Upper lobe of left lung (tissue), 6 donors: ENCODE measurements around the gene CBL. TPM values are rescaled to one million over a fixed set of nuclear protein-coding genes. Genes with fewer than 3 reads are reported as not detected.

Source experiments
- ATAC-seq, 2 donors: fragments of 200-7000 bp; cut with Tn5 transposase; one replicate each; pipeline ENCODE4 v1.9.1; 2022; ENCODE audit warnings: mild to moderate bottlenecking in 2 of 2, moderate library complexity in 2 of 2; ENCODE audit not compliant: low FRiP score in 2 of 2
- DNase-seq, 2 donors: peaks; one replicate each; pipeline ENCODE4 v3.0.0-alpha.2; 2019 to 2020
- H3K27ac ChIP-seq, 4 donors: fragments of 200-600 bp; sonication (generic); one replicate each; pipeline ENCODE4 v1.5.1; 2016 to 2019
- H3K27me3 ChIP-seq, 4 donors: fragments of 200-600 bp; sonication (generic); one replicate each; pipeline ENCODE4 v1.5.1; 2017 to 2019
- H3K36me3 ChIP-seq, 4 donors: fragments of 200-600 bp; sonication (generic); one replicate each; pipeline ENCODE4 v1.5.1; 2016 to 2019
- H3K4me1 ChIP-seq, 4 donors: fragments of 200-600 bp; sonication (generic); one replicate each; pipeline ENCODE4 v1.5.1; 2018 to 2019
- H3K4me3 ChIP-seq, 4 donors: fragments of 200-600 bp; sonication (generic); one replicate each; pipeline ENCODE4 v1.5.1; 2017 to 2019; ENCODE audit warnings: mild to moderate bottlenecking in 2 of 4, moderate library complexity in 1 of 4
- H3K9me3 ChIP-seq, 4 donors: fragments of 200-600 bp; sonication (generic); one replicate each; pipeline ENCODE4 v1.5.1; 2018 to 2019
- EP300 ChIP-seq, 4 donors: sonication (generic); formaldehyde crosslinking; IDR thresholded peaks; one replicate each; pipeline ENCODE4 v1.5.1; 2017; ENCODE audit warnings: antibody characterized with exemption in 4 of 4, control low read depth in 2 of 4
- POLR2A ChIP-seq, 4 donors: fragments of 450-650 bp; IDR thresholded peaks; one replicate each; pipeline ENCODE4 v1.5.1; 2016 to 2017; ENCODE audit warnings: antibody characterized with exemption in 4 of 4, mild to moderate bottlenecking in 2 of 4
- POLR2AphosphoS5 ChIP-seq, 2 donors: sonication (generic); formaldehyde crosslinking; IDR thresholded peaks; one replicate each; pipeline ENCODE4 v1.5.1; 2017; ENCODE audit warnings: antibody characterized with exemption in 2 of 2
- WGBS, 2 donors: methylation state at CpG; one replicate each; pipeline ENCODE4 v1.1.5; 2017 to 2018; 5-methylcytosine and 5-hydroxymethylcytosine counted together
- total RNA-seq, 6 donors: library from RNA; depleted of rRNA in 4 of 6; stranded (reverse); fragments of >200 nt in 4 of 6; gene quantifications; one replicate each; pipeline versions ENCODE4 v1.1.0 to v1.2.1, GENCODE V29; 2016 to 2021
- TF ChIP-seq, protein P1 (sequence below), 6 experiments: fragments of 450-650 bp in 4 of 6; fragments of 200-600 bp in 2 of 6; sonication (generic) in 2 of 6; IDR thresholded peaks; one replicate each; pipeline ENCODE4 v1.5.1; 2016 to 2019; ENCODE audit warnings: antibody characterized with exemption in 6 of 6
- donor health status: DM: no; HTN: no; CAD: no; lungs with moderate emphysema.
- donor health status: DM: no; HTN: yes; CAD: no; lungs with severe emphysema.

CBL gene
- total RNA-seq, 6 donors from 2014 or later, result 15.4 to 32.2 (median 18.9) TPM

DNA sequence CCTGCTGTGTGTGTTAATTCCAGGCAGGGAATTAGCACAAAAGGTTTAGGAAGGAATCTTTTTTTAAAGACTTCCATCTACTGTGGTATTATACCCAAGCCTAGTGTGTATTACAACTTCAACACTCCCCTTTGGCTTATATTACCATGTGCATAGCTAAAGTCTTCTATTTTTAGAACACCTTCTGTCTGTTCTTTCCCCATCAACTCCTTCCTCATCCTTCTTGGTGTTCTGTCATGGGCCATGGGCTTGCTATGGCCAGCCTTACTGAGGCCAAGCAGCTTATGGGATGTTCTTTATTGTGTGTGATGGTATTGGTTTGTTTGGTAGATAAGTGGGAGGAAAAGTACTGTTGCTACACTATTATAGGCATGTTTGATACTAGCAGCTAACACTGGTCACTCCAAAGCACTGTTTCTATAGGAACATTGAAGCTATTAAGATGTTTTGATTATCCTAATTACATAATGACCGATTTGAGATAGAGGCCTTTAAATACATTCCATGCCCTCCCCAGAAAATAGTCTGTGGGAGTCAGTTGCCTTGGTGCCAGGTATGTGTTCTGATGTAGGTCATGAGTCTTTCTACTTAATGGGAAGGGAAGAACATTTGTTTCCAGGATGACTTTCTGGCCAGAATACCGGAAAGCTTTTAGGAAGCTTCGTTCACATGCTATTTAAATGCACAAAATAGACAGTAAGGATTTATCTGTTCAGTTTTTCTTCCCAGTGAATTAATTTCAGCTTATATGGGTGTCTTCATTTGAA is 94.2 kb downstream of the CBL start:
- DNase-seq (no peak), ATAC-seq (no peak)
- H3K4me3 ChIP-seq, result no peak overlapping the region
- H3K27me3 ChIP-seq, result no peaks in the 10 kb centered on the region
- H3K4me1 ChIP-seq, result no peaks in the 10 kb centered on the region
- WGBS, 2 donors, result 81 to 90% methylated on average over 3 of the region's 3 CpGs
- TF ChIP-seq, protein P1, sequence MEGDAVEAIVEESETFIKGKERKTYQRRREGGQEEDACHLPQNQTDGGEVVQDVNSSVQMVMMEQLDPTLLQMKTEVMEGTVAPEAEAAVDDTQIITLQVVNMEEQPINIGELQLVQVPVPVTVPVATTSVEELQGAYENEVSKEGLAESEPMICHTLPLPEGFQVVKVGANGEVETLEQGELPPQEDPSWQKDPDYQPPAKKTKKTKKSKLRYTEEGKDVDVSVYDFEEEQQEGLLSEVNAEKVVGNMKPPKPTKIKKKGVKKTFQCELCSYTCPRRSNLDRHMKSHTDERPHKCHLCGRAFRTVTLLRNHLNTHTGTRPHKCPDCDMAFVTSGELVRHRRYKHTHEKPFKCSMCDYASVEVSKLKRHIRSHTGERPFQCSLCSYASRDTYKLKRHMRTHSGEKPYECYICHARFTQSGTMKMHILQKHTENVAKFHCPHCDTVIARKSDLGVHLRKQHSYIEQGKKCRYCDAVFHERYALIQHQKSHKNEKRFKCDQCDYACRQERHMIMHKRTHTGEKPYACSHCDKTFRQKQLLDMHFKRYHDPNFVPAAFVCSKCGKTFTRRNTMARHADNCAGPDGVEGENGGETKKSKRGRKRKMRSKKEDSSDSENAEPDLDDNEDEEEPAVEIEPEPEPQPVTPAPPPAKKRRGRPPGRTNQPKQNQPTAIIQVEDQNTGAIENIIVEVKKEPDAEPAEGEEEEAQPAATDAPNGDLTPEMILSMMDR (IDR thresholded peaks at IDR 0.05), result no peak
- no peak for TF ChIP-seq EP300 (IDR thresholded peaks at IDR 0.05)
- TF ChIP-seq POLR2A (IDR thresholded peaks at IDR 0.05), result no peak
- no peak for TF ChIP-seq POLR2AphosphoS5 (IDR thresholded peaks at IDR 0.05)
- H3K9me3 ChIP-seq, result no peaks in the 10 kb centered on the region
- H3K27ac ChIP-seq, result no peak overlapping the region
- H3K36me3 ChIP-seq, result peaks cover 7 to 80% (median 61%) of the 10 kb centered on the region in 4 donors

GRCh38 chr11:119303227-119303718 is 97.1 kb downstream of the CBL start:
- Histone ChIP-seq H3K4me1 (peaks cover 0 to 6% (median 0%) of the 10 kb centered on the region in 4 donors), H3K27me3 (no peaks in the 10 kb centered on the region), H3K9me3 (no peaks in the 10 kb centered on the region), H3K36me3 (peaks cover 6 to 76% (median 50%) of the 10 kb centered on the region in 4 donors), H3K4me3 (no peak overlapping the region), H3K27ac (no peak overlapping the region)
- DNase-seq, result no peak
- no peak for TF ChIP-seq POLR2AphosphoS5 (IDR thresholded peaks at IDR 0.05)
- TF ChIP-seq, protein P1 (IDR thresholded peaks at IDR 0.05), result no peak
- no peak for TF ChIP-seq EP300 (IDR thresholded peaks at IDR 0.05)
- no peak for TF ChIP-seq POLR2A (IDR thresholded peaks at IDR 0.05)
- 88 to 90% methylated on average over 5 of the region's 5 CpGs for WGBS, 2 donors
- no peak for ATAC-seq

DNA sequence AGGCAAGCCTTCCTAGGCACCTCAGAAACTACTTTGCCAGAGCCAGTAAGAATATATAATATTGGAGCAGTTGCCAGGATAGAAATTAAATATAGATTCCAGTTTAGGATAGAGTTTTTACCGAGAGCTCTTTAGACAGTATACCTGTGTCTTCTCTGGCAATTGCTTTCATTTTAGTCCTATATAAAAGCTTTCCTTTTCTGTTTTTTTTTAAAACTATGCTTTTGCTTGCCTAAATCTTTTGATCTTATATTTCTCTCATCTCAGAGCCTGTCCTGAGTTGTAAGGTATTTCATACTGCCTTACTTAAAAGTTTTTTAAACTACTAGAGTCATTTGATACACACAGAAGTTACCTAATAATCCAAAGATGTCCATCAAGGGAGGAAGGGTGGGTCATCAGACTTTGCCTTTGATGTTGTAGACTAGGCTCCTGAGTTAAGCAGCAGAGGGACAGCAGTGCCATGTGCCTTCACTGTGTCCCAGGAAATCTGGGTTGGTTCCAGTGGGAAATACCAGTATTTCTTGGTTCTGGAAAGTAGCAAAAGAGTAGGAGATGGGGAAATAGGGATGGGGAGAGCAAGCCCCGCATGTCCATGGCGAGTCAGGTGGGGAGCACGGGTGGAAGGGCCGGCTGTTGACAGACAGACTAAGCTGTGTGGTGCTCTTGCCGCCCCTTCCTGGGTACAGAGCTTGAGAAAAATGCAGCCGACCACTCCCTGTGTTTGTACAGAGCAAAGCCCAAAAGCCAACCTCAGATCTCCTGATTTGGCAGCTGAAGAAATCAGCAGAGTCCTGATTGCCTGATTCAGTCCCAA is 99.6 kb downstream of the CBL start:
- Histone ChIP-seq H3K36me3 (peaks cover 4 to 76% (median 36%) of the 10 kb centered on the region in 4 donors), H3K4me3 (no peak overlapping the region), H3K9me3 (no peaks in the 10 kb centered on the region), H3K27ac (peak overlapping the region in 3 of 4 donors; percentile 7 to 40 (median 26)), H3K27me3 (no peaks in the 10 kb centered on the region), H3K4me1 (peaks cover 0 to 6% (median 0%) of the 10 kb centered on the region in 4 donors)
- no peak for TF ChIP-seq POLR2AphosphoS5 (IDR thresholded peaks at IDR 0.05)
- TF ChIP-seq EP300 (IDR thresholded peaks at IDR 0.05), result no peak
- TF ChIP-seq POLR2A (IDR thresholded peaks at IDR 0.05), result no peak
- TF ChIP-seq, protein P1 (IDR thresholded peaks at IDR 0.05), result no peak
- DNase-seq, result no peak
- 95% methylated on average over 7 of the region's 7 CpGs for WGBS, 2 donors
- ATAC-seq, result no peak

DNA sequence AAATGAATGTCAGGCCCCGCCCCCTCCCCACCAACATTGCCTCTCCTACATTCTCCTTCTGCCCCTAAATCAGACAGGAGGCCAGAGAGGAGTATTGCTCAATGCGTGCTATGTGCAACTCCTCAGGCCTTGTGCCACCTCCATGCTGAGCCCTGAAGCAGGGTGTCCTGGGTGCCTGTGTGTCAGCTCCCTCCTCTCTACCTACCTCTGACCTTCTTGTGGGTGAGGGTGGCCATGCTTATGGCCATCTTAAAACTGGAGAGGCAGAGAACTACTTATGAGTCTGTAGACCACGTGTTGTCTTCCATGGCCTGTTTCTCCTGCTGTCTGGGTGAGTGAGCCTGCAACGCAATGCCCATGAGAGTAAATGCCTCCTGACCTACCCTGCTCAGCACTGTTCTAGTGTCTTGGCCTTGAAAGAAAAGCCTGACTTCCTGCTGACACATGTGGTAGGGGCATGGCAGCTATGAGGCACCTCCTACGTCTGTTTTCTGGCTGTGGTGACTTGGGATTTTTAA is 100.3 kb downstream of the CBL start:
- 72 to 73% methylated on average over 3 to 5 of the region's 5 CpGs for WGBS, 2 donors
- H3K4me1 ChIP-seq, result peaks cover 0 to 6% (median 0%) of the 10 kb centered on the region in 4 donors
- DNase-seq, result no peak
- no peaks in the 10 kb centered on the region for H3K27me3 ChIP-seq
- ATAC-seq, result peak; percentile 11 to 19
- H3K27ac ChIP-seq, result peak overlapping the region in 3 of 4 donors; percentile 7 to 40 (median 26)
- peaks cover 4 to 76% (median 36%) of the 10 kb centered on the region in 4 donors for H3K36me3 ChIP-seq
- no peak overlapping the region for H3K4me3 ChIP-seq
- no peaks in the 10 kb centered on the region for H3K9me3 ChIP-seq
- TF ChIP-seq, protein P1 (IDR thresholded peaks at IDR 0.05), result no peak
- no peak for TF ChIP-seq POLR2AphosphoS5 (IDR thresholded peaks at IDR 0.05)
- no peak for TF ChIP-seq POLR2A (IDR thresholded peaks at IDR 0.05)
- TF ChIP-seq EP300 (IDR thresholded peaks at IDR 0.05), result no peak
